HG03280 (cell line): ENCODE results near the gene CGB5.

Experiments
- ATAC-seq: cut with Tn5 transposase; IDR thresholded peaks from one replicate; pipeline ENCODE4 v1.9.1; 2021; ENCODE audit warnings: mild to moderate bottlenecking, moderate library complexity; ENCODE audit not compliant: unreplicated experiment

Gene CGB5

DNA sequence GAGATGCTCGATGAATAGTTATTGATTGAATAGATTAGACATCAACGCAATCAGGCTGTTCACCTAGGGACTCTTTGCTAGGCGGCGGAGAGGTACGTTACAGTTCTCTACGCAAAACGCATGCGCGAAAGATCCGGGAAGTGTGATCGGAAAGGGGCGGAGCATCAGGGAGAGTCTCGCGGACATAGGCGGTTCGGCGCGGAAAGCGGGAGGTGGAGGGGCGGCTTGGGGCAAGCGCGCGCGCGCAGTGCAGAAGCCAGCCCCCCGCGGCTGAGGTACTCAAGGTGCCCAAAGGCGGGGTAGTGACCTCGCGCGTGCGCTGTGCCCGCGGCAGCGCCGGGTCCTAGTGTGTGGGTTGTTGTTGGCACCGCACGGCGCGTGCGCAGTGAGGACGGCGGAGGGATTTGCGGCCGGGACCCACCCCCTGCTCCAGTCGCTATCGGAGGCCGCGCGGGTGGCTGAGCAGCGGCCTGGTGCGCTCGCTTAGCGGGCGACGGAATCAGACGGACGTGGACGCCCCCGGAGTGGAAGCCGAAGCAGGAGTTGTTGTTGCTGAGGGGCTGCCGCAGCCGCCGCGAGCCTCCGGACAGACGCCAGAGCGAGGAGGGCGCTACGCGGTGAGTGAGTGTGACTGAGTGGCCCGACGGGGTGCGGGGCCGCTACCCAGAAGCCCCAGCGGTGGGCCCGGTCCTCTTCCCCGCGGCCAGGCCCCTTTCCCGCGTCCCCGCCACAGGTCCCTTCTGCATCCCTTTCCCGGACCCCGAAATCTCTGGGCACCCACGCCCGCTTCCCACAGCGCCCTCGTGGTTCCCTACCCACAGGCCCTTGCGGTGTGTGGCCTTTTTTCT is 41.6 kb downstream of the CGB5 start, which contains the start of gene SNRNP70:
Gene SNRNP70 (plus strand): TSS at position 432 of the 848 bp plus-strand sequence. CDS start 964 bp downstream, outside the sequence.
- peak; percentile 87 for ATAC-seq

DNA sequence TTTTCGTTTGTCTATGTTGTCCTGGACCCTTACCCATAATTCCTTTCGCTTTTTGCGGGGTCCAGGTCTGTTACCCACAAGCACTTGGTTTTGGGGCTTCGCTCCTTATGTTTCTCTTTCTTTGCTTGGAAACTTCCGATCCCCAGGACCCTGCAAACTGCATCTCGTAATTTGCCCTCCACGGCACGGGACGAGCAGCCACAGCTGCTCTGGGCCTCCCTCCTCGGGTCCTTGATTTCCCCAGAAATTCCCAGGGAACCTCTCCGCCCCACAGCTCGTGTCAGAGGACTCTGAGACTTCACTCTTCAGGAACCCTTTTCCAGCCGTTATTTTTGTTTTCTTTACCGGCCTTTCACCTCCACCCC is 42.2 kb downstream of the CGB5 start:
- ATAC-seq = no peak

DNA sequence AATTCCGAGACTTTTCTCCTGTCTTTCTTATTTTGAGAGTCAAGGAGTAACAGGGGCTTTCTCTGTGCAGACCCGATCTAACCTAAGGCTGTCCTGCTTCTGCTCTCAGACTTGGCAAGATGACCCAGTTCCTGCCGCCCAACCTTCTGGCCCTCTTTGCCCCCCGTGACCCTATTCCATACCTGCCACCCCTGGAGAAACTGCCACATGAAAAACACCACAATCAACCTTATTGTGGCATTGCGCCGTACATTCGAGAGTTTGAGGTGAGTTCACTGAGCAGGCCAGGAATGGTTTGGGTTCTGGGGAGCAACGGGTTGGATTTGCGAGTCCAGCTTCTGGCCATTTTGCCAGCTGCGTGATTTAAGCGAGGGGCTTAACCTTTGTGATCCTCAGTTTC is 42.6 kb downstream of the CGB5 start:
- no peak for ATAC-seq

DNA sequence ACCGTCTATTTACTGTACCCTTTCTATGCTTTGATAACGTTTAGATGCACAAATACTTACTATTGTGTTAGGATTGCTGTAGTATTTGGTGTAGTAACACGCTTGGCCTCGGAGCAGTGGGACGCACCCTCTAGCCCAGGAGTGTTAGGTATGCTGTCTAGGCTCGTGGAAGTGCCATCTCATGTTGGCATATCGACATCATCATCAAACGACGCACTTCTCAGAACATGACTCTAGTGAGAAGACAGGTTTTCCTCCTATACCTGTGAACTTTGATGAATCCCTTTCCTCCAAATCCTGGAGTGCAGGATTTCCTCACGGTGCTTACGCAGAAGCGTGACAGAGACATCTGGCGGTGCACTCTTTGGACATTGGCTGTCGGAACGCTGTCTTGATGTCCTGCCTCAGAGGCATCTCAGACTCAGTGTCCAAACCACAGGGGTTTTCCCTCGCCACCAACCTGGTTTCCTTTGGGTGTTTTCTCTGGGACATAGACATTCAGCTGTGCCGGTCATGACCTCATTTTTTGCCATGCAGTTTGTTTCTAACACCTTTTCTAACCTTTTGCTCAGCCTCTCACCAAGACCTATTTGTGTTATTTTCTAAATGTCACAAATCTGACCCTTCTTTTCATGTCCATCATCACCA is 47.9 kb downstream of the CGB5 start:
- ATAC-seq = no peak

DNA sequence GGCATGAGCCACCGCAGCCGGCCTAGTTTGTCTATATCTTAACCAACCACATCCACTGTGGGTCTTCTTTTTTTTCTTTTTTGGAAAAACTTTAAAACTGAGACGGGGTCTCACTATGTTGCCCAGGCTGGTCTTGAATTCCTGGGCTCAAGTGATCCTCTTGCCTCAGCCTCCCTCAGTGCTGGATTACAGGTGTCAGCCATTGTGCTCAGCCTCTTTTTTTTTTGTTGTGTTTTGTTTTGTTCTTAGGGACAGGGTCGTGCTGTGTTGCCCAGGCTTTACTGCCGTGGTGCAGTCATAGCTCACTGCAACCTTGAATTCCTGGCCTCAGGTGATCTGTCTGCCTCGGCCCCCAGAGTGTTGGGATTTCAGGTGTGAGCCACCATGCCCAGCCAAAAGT is 49.0 kb downstream of the CGB5 start:
- ATAC-seq = no peak
